ENCODE measurements around the gene NDUFB6.
"Not testable (repeated sequence)": the region's sequence is repeated elsewhere in the genome, so short reads cannot be mapped to it uniquely, and the experiment has no call there.

NDUFB6 gene

DNA sequence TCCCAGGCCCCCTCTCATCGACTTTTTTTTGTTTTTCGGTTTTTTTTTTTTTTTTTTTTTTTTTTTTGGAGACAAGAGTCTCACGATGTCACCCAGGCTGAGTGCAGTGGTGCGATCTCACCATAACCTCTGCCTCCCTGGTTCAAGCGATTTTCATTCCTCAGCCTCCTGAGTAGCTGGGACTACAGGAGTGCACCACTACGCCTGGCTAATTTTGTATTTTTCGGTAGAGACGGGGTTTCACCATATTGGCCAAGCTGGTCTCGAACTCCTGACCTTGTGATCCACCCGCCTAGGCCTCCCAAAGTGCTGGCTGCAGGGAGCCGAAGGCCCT, 48.4 kb downstream of the NDUFB6 start:
- not testable (repeated sequence) for DNase-seq (ENCODE audit: low spot score)

DNA sequence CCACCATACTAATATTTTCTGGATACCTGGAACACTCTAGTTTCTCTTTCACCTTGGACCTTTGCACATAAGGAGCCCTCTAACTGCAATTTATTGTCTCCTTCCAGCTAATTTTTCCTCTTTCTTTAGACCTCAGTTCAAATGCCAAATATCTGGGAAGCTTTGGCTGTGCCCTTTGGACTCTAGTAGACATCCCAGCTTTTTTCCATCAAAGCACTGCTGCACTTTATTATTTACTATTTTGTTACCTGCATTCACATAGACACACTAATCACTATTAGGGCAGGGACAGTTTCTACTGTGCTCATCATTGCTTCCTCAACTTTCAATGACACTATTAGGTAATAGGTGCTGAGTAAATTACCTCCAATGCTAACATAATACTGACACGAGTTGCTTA, 49.0 kb downstream of the NDUFB6 start:
- no peak for DNase-seq (ENCODE audit: low spot score)

DNA sequence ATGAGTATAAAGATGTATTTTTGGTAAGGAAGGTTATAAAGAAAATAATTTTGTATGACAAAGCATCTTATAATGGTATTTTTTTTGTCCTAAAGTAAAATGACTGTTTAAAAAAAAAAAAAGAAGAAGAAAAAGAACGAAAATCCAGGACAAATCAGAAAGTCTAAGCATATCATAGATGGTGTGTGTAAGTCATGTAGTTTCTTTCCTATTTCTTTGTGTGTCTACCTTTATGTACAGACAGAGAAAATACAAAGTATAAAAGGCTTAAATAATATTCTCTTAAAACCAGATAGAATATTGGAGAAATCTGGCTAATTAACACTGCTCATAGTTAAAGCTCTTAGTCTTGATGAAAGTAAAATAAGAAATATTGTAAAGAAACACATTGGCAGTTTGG, 54.7 kb downstream of the NDUFB6 start:
- DNase-seq (ENCODE audit: low spot score): no peak

DNA sequence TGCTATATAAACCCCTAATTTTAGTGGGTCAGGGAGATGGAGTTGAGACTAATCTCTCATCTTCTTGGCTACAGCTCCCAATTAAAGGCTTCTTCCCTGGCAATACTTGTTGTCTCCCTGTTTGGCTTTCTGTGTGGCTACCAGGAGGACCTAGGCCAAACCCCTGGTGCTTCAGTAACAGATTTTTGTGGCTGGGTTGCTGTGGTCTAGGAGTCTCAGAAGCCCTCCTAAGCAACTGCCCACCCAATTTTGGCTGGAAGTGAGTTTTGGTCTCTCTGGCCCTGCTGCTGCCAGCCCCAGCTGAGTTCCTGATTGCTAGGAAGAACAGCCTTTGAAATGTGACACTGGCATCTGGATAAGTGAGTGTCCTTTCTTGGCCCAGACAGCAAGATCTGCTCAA, 56.7 kb downstream of the NDUFB6 start:
- no peak for DNase-seq (ENCODE audit: low spot score)

DNA sequence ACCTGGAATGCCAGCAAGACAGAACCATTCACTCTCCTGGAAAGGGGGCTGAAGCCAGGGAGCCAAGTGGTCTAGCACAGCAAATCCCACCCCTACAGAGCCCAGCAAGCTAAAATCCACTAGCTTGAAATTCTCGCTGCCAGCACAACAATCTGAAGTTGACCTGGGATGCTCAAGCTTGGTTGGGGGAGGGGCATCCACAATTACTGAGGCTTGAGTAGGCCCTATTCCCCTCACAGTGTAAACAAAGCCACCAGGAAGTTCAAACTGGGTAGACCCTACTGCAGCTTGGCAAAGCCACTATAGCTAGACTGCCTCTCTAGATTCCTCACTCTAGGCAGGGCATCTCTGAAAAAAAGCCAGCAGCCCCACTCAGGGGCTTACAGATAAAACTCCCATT, 64.2 kb downstream of the NDUFB6 start:
- DNase-seq (ENCODE audit: low spot score): no peak

DNA sequence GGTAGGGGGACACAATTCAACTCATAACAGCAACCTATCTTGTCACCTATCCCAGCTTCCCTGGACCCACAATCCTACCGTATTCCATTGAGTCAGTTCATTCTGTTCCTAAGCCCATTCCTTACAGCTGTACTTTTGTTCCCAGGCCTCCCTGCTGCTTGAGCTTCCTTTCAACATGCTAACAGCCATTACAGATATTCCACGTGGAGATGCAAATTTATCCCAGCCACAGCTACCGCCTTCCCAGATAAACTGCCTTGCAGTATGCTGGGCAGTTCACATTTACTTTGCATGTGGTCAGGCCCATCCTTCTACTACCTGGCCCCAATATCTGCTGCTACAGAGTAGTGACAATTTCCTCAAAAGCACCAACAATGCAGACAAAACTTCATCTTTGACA, 70.0 kb downstream of the NDUFB6 start:
- no peak for DNase-seq (ENCODE audit: low spot score)

All from AG20443 (cell line).